NCI-H1436 treated with DMSO at 0.1 percent for 48 hours (cell line): ENCODE data around the gene SPINK4.

Source experiments
- DNase-seq: peaks from one replicate; lab custom pipeline; 2025; lab: John Stamatoyannopoulos, UW

Gene SPINK4, protein sequence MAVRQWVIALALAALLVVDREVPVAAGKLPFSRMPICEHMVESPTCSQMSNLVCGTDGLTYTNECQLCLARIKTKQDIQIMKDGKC

DNA sequence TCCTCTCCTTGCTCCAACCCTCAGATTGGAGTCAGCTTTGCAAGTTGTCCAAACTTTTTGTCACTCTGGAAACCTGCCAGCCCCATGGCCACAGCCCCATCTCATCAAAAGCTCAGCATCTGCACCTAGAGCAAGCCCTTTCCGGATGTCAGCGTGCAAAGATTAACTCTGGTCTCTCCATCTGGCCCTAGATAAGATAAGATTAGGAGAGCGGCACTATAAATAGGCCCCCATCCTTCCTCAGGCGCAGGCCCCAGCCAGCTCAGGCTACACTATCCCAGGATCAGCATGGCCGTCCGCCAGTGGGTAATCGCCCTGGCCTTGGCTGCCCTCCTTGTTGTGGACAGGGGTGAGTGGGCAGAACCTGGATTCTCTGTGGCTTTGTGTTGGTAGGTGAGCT, at the start of gene SPINK4:
SPINK4 (plus strand) TSS at position 247 of the 400 bp plus-strand sequence; CDS start at position 289, 42 bp downstream.
- no peak for DNase-seq

DNA sequence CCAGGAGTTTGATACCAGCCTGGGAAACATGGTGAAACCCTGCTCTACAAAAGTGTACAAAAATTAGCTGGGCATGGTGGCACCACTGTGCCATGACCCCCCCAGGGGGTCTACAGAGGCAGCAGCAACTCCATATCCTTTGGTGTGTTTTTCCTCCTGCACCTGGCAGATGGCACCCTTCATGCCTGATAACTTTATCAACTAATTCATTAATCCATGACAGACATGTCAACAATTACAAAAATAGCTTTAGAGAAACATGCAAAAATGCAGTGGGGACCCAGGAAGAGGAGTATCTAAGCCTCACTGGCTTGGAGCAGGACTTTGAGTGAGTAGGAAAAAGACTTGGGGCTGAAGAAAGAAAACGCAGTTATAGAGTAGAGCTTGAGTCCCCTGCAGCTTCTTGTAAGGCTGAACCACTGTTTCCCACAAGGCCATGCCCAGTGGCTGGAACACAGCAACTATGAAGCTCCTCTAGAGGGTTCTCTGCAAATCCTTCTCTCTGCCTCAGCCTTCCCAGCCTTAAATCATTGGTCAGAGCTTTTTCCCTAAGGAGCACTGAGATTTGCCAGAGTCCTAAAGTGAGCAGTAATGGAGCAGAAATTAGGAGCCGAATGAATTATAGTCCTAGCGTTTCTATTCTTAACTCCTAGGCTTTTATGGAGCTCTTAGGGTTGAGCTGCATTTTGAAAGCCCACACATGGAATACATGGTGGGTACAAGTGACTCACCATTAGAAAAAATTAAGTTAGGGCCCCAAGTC, 47.3 kb upstream of the SPINK4 start:
- DNase-seq, result no peak

DNA sequence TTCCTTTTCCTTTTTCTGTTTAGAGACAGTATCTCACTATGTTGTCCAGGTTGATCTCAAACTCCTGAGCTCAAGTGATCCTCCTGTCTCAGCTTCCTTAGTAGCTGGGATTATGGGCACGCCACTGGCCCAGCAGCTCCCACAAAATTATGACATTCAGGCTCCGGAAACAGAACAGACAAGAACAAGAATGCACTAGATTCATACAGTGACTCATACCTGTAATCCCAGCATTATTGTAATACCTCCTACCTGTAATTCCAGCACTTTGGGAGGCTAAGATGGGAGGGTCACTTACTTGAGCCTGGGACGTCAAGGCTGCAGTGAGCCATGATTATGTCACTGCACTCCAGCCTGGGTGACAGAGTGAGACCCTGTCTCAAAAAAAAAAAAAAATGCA, 46.1 kb upstream of the SPINK4 start:
- no peak for DNase-seq

DNA sequence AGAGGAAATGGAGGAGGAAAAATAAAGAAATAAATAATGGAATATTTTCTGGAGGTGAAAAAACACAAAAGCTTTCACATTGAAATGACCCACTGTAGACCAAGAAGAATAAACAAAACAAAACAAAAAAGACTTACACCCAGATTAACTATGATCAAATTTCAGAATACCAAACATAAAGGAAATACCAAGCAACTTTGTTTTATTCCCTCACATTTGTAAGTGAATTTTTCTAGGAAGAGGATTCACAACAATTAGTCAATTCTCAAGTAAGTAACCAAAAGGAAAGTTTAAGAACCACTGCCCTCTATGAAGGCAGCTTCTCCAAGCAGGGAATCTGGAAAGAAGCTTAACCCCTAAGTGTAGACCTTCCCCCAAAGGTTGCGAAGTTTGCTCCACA, 43.2 kb upstream of the SPINK4 start:
- DNase-seq, result no peak

GRCh38 chr9:33197279-33198152, 42.5 kb upstream of the SPINK4 start:
- no peak for DNase-seq

DNA sequence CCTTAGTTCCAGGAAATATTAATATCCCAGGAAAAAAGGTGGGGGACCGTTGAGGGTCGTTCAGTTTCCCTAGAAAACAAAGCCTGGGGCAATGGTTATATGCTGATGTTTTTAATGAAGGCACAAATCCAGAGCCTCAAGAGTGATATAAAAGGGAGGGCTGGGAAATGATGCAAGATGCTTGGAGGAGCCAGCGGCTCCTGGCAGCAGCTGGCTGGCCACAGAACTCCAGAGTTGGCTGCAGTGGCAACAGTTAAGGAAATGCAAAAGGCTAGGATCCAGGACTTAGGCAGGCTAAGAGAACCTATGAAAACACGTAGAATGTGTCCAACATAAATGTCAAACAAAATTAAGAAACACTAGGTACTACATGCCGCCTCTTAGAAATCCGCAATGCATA, 41.8 kb upstream of the SPINK4 start:
- DNase-seq, result no peak

GRCh38 chr9:33202018-33202417, 37.9 kb upstream of the SPINK4 start:
- no peak for DNase-seq

DNA sequence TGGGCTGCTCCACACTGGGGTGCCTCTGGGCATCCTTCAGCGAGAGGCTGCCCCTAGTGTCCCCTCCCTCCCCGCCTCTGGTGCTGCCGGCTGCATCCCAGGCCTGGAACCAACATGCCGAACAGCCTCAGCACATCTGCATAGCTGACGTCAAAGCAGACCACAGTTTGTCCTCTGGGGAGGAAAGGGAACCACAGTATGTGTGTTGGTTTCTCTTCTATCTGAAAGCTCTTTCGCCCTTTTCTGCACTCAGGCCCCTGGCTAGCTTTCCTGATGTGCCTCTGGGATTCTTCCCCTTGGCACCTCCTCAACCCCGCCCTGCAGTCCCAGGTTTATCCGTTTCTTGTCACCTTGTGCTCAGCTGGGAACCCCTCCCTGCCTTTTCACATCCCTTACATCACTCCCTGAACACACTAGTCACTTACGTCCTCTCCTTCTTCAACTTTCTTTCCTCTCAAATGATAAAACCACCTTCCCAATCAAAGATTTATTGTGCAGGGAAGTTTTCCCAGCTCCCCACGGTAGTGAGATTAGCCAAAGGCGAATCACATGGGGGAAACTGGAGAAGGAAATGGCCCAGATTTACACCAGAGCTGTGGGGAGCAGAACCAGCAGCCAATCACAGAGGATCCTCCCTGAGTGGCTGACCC, 37.3 kb upstream of the SPINK4 start:
- no peak for DNase-seq

DNA sequence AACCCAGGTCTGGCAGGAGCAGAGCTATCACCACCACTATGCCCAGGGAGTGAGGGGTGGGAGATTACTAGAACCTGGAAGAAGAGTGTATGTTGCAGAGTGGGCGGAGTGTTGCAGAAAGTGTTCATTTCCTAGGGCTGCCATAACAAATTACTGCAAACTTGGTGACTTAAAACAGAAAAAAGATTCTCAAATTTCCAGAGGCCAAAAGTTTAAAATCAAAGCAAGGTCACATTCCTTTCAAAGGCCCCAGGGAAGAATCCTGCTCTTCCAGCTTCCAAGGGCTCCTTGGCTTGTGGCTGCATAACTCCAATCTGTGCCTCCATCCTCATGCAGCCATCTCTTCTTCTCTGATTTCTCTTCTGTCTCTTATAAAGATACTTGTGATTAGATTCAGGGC, 30.6 kb upstream of the SPINK4 start:
- DNase-seq, result no peak

DNA sequence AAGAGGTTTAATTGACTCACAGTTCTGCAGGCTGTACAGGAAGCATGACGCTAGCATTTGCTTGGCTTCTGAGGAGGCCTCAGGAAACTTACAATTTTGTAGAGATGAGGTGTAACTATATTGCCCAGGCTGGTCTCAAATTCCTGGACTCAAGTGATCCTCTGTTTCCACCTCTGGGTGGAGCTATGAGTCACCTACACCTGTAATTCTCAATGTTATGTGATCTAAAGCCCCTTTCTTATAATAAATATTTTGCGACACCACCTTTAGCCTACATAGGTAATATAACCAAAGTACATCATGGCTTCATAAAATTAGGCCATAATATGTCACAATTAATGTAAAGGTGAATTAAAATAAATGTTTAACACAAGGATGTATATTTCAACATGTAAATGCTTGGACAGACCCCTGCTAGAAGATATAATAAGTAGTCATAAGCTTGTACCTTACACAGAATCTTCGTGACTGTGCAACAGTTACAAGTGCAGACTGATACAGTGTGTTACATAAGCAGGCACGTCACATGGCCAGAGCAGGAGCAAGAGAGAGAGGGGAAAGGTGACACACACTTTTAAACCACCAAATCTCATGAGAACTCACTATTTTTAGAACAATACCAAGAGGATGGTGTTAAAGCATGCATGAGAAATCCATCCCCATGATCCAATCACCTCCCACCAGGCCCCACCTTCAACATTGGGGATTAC, 29.8 kb upstream of the SPINK4 start:
- no peak for DNase-seq

- no peak for DNase-seq
Measured at GRCh38 chr9:33211695-33212393, 28.1 kb upstream of the SPINK4 start.

DNA sequence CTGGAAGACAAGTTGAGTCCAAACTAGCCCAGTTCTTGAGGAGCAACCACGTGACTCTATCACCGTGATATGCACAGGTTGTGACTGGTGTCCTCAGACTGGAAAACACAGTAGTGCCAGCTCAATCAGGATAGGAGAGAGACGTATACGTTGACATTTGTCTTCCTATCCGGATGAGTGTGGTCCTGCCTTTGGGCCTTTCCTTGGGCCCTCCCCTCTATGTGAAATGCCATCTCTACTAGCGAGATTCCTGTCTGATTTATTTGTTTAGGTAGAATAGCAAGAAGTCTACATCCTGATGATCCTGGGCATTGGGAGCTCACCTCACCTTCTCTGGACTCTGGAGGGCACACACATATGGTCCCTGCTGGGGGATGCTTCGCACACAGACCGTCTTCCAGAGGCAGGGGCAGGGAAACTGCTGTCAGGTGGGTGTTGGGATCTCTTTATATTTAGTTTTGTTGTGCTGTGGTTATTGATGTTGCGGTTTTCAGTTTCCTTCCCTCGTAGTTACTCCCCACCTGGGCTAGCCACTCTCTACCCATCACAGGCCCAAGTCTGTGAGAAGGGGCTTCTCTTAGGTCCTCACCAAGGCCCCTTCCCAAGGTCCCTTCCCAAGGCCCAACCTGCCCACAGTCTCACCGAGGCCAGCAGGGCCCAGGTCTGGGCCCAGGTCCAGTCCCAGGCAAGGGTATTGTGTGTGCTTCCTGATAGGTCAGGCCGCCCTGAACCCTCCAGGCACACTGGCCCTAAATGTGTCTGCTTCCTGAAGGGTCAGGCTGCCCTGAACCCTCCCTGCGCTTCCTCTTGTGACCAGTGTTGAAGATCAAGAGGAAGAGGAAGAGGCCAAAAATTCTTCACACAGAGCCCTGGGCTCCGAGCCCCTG, 19.0 kb upstream of the SPINK4 start:
- no peak for DNase-seq

GRCh38 chr9:33221568-33221884, 18.4 kb upstream of the SPINK4 start:
- no peak for DNase-seq

DNA sequence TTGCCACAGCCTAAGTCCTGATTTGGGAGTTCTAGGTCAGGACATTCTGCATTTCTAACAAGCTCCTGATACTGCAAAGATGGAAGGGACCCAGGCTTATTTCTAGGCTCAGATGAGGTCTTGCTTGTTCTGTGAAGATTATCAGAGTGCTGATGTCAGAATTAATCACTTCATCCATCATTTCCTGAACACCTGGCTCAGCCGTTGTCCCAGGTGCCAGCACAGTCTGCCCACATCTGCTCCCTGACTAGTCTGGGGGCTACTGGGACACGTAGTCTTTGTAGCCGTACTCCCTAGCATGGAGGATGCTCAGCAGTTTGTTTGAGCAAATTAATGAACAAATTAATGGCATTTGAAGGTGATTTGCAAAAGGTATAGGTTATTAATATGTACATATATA, 17.9 kb upstream of the SPINK4 start:
- DNase-seq, result no peak

- no peak for DNase-seq
Measured at GRCh38 chr9:33223696-33224095, 16.3 kb upstream of the SPINK4 start.

DNA sequence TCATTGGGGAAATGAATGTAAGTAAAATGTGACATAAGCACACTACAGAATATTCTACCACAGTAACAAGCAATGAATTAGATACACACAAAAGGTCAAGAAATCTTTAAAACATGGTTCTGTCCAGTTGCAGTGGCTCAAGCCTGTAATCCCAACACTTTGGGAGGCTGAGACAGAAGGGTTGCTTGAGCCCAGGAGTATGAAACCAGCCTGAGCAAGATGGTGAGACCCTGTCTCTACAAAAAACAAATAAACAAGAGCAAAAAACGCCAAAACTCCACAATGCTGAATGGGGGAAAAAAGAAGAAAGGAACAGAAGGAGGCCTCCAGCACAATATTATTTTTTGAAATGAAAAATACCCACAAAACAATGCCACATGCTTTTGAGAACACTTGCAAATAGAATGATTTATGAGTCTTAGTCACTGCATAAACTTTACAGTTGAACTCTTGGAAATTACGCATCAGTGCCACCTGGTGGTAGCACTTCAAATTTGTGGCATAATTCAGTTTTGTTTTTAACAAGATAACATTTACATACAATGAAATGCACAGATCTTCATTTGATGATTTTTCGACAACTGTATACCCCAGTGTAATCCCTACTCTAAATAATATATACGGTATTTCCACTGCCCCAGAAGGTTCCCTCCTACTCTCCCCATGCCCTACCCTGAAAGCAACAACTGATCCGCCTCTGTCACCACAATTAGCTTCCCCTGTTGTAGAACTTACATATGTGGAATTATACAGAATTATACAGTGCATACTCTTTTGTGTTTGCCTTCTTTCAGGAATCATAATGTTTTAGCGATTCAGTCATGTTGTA, 14.4 kb upstream of the SPINK4 start:
- DNase-seq, result no peak

GRCh38 chr9:33227008-33227398, 13.0 kb upstream of the SPINK4 start:
- DNase-seq, result no peak

- DNase-seq, result no peak
Measured at GRCh38 chr9:33227741-33228140, 12.2 kb upstream of the SPINK4 start.

- no peak for DNase-seq
Measured at GRCh38 chr9:33228606-33229005, 11.4 kb upstream of the SPINK4 start.
